Transverse colon (tissue), 4 donors: ENCODE measurements around the gene TMEM52.

Source experiments
- EP300 ChIP-seq: sonication (generic); formaldehyde crosslinking; IDR thresholded peaks from one replicate; pipeline ENCODE4 v1.6.1; 2017; ENCODE audit warnings: antibody characterized with exemption, low read depth
- POLR2A ChIP-seq: fragments of 450-650 bp; IDR thresholded peaks from one replicate; pipeline ENCODE4 v1.6.1; 2016; ENCODE audit warnings: antibody characterized with exemption, mild to moderate bottlenecking, moderate library complexity
- POLR2AphosphoS5 ChIP-seq, 3 donors: sonication (generic); formaldehyde crosslinking; IDR thresholded peaks; one replicate each; pipeline ENCODE4 v1.6.1; 2016; ENCODE audit warnings: antibody characterized with exemption in 3 of 3
- TF ChIP-seq, protein P1 (sequence below), 5 experiments: fragments of 200-600 bp in 3 of 5; fragments of 450-650 bp in 2 of 5; sonication (generic) in 3 of 5; IDR thresholded peaks; 1 replicate in 2 of 5; 2 replicates in 3 of 5; pipeline ENCODE4 v1.5.1; 2016 to 2017; ENCODE audit warnings: antibody characterized with exemption in 5 of 5, inconsistent platforms in 3 of 5, mild to moderate bottlenecking in 2 of 5, moderate library complexity in 1 of 5

DNA sequence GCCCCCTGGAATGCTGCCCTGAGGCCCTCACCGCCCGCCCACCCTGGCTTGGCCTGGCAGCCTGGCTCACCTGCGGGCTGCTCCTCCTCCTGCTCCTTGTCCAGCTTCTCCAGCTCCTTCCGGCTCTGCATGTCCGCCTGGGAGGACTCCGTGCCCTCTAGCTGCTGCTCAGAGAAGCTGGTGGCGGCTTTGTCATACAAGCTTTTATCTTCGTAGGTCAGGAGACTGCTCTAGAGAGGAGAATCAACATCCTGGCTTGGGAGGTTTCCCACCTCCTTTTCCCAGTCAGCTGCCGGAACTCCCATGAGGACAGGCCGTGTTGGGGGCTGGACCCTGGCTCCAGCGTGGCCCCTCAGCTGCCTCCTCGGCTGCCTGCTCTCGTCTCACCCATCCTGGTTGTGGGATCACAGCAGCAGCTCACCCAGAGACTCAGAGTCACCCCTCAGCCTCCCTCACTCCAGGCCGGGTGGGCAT lies 36.6 kb upstream of the TMEM52 start:
- TF ChIP-seq, protein P1, sequence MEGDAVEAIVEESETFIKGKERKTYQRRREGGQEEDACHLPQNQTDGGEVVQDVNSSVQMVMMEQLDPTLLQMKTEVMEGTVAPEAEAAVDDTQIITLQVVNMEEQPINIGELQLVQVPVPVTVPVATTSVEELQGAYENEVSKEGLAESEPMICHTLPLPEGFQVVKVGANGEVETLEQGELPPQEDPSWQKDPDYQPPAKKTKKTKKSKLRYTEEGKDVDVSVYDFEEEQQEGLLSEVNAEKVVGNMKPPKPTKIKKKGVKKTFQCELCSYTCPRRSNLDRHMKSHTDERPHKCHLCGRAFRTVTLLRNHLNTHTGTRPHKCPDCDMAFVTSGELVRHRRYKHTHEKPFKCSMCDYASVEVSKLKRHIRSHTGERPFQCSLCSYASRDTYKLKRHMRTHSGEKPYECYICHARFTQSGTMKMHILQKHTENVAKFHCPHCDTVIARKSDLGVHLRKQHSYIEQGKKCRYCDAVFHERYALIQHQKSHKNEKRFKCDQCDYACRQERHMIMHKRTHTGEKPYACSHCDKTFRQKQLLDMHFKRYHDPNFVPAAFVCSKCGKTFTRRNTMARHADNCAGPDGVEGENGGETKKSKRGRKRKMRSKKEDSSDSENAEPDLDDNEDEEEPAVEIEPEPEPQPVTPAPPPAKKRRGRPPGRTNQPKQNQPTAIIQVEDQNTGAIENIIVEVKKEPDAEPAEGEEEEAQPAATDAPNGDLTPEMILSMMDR (IDR thresholded peaks at IDR 0.05), result no peak
- no peak for TF ChIP-seq EP300
- no peak for TF ChIP-seq POLR2AphosphoS5 (IDR thresholded peaks at IDR 0.05)
- no peak for TF ChIP-seq POLR2A
